ENCODE data around the gene ABTB2.

Gene ABTB2

DNA sequence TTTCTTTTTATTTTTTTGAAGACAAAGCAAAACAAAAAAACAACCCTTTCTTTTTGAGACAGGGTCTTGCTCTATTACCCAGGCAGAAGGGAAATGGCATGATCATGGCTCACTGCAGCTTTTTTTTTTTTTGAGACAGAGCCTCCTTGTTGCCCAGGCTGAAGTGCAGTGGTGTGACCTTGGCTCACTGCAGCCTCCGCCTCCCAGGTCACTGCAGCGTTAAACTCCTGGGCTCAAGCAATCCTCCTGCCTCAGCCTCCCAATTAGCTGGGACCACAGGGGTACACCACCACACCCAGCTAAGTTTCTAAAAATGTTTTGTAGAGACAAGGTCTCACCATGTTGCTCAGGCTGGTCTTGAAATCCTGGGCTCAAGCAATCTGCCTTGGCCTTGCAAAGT, 124.6 kb downstream of the ABTB2 start:
- no peak for ATAC-seq
- no peak for TF ChIP-seq SNAI2 (CRISPR knock-in tag; IDR thresholded peaks at IDR 0.05)
- no peak for TF ChIP-seq CSDC2 (CRISPR knock-in tag; IDR thresholded peaks at IDR 0.05)
- TF ChIP-seq, protein P1, sequence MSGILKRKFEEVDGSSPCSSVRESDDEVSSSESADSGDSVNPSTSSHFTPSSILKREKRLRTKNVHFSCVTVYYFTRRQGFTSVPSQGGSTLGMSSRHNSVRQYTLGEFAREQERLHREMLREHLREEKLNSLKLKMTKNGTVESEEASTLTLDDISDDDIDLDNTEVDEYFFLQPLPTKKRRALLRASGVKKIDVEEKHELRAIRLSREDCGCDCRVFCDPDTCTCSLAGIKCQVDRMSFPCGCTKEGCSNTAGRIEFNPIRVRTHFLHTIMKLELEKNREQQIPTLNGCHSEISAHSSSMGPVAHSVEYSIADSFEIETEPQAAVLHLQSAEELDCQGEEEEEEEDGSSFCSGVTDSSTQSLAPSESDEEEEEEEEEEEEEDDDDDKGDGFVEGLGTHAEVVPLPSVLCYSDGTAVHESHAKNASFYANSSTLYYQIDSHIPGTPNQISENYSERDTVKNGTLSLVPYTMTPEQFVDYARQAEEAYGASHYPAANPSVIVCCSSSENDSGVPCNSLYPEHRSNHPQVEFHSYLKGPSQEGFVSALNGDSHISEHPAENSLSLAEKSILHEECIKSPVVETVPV (CRISPR knock-in tag; IDR thresholded peaks at IDR 0.05), result no peak
- TF ChIP-seq PATZ1 (CRISPR knock-in tag; IDR thresholded peaks at IDR 0.05; ENCODE audit: borderline replicate concordance), result no peak
- no peak for TF ChIP-seq TCF4 (CRISPR knock-in tag; IDR thresholded peaks at IDR 0.05; ENCODE audit: borderline replicate concordance)
- TF ChIP-seq TOX (CRISPR knock-in tag; IDR thresholded peaks at IDR 0.05; ENCODE audit: borderline replicate concordance), result no peak
- TF ChIP-seq GLIS3 (CRISPR knock-in tag; IDR thresholded peaks at IDR 0.05), result no peak
- no peak for TF ChIP-seq POU6F1 (CRISPR knock-in tag; IDR thresholded peaks at IDR 0.05; ENCODE audit: borderline replicate concordance, low read depth)
- no peak for TF ChIP-seq ESRRG (CRISPR knock-in tag; IDR thresholded peaks at IDR 0.05)
- no peak for TF ChIP-seq OSR1 (CRISPR knock-in tag; IDR thresholded peaks at IDR 0.05)
- TF ChIP-seq CREB5 (CRISPR knock-in tag; IDR thresholded peaks at IDR 0.05; ENCODE audit: low read depth), result no peak

- ATAC-seq, result no peak
- no peak for TF ChIP-seq ZFP3 (CRISPR knock-in tag; IDR thresholded peaks at IDR 0.05)
- no peak for TF ChIP-seq TCF4 (CRISPR knock-in tag; IDR thresholded peaks at IDR 0.05; ENCODE audit: borderline replicate concordance)
- no peak for TF ChIP-seq RARB (CRISPR knock-in tag; IDR thresholded peaks at IDR 0.05)
- TF ChIP-seq SNAI2 (CRISPR knock-in tag; IDR thresholded peaks at IDR 0.05), result no peak
- no peak for TF ChIP-seq POU6F1 (CRISPR knock-in tag; IDR thresholded peaks at IDR 0.05; ENCODE audit: borderline replicate concordance, low read depth)
- no peak for TF ChIP-seq ZNF70 (CRISPR knock-in tag; IDR thresholded peaks at IDR 0.05)
- TF ChIP-seq ZNF8 (CRISPR knock-in tag; IDR thresholded peaks at IDR 0.05), result no peak
- no peak for TF ChIP-seq CSDC2 (CRISPR knock-in tag; IDR thresholded peaks at IDR 0.05)
- no peak for TF ChIP-seq PATZ1 (CRISPR knock-in tag; IDR thresholded peaks at IDR 0.05; ENCODE audit: borderline replicate concordance)
- no peak for TF ChIP-seq ARNTL (CRISPR knock-in tag; IDR thresholded peaks at IDR 0.05; ENCODE audit: borderline replicate concordance, low read depth)
- no peak for TF ChIP-seq ZC3H10 (CRISPR knock-in tag; IDR thresholded peaks at IDR 0.05)
- no peak for TF ChIP-seq BACH2 (CRISPR knock-in tag; IDR thresholded peaks at IDR 0.05; ENCODE audit: borderline replicate concordance)
- TF ChIP-seq, protein P2, sequence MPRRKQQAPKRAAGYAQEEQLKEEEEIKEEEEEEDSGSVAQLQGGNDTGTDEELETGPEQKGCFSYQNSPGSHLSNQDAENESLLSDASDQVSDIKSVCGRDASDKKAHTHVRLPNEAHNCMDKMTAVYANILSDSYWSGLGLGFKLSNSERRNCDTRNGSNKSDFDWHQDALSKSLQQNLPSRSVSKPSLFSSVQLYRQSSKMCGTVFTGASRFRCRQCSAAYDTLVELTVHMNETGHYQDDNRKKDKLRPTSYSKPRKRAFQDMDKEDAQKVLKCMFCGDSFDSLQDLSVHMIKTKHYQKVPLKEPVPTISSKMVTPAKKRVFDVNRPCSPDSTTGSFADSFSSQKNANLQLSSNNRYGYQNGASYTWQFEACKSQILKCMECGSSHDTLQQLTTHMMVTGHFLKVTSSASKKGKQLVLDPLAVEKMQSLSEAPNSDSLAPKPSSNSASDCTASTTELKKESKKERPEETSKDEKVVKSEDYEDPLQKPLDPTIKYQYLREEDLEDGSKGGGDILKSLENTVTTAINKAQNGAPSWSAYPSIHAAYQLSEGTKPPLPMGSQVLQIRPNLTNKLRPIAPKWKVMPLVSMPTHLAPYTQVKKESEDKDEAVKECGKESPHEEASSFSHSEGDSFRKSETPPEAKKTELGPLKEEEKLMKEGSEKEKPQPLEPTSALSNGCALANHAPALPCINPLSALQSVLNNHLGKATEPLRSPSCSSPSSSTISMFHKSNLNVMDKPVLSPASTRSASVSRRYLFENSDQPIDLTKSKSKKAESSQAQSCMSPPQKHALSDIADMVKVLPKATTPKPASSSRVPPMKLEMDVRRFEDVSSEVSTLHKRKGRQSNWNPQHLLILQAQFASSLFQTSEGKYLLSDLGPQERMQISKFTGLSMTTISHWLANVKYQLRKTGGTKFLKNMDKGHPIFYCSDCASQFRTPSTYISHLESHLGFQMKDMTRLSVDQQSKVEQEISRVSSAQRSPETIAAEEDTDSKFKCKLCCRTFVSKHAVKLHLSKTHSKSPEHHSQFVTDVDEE (CRISPR knock-in tag; IDR thresholded peaks at IDR 0.05), result no peak
- TF ChIP-seq PPARA (CRISPR knock-in tag; IDR thresholded peaks at IDR 0.05; ENCODE audit: borderline replicate concordance), result no peak
- TF ChIP-seq OSR1 (CRISPR knock-in tag; IDR thresholded peaks at IDR 0.05), result no peak
- TF ChIP-seq ESRRG (CRISPR knock-in tag; IDR thresholded peaks at IDR 0.05), result no peak
- TF ChIP-seq ISL1 (CRISPR knock-in tag; IDR thresholded peaks at IDR 0.05), result no peak
- TF ChIP-seq TOX (CRISPR knock-in tag; IDR thresholded peaks at IDR 0.05; ENCODE audit: borderline replicate concordance), result no peak
- no peak for TF ChIP-seq ZNF565 (CRISPR knock-in tag; conservative IDR thresholded peaks at IDR 0.05; ENCODE audit: low read depth)
- no peak for TF ChIP-seq GLIS3 (CRISPR knock-in tag; IDR thresholded peaks at IDR 0.05)
Observed at GRCh38 chr11:34232807-34233206, 125.0 kb downstream of the ABTB2 start.

Measured in SK-N-SH treated with all-trans-retinoic acid at 6 μM for 48 hours (cell line).